GM12878 (cell line): Measurements from ENCODE around the gene RPS26. TPM values are rescaled to one million over a fixed set of nuclear protein-coding genes. Genes with fewer than 3 reads are reported as not detected.
A peak's percentile ranks its signal among the peaks of the same experiment; 100 is the strongest.

Source experiments
- ATAC-seq: fragments of 200-7000 bp; cut with Tn5 transposase; 3 replicates; pipeline ENCODE4 v1.9.1; 2020; ENCODE audit warnings: mild to moderate bottlenecking, moderate library complexity
- BruUV-seq: library from RNA; stranded (reverse); fragments of 400-500 nt; replicated peaks from 2 replicates; lab custom pipeline; 2021; lab: Mats Ljungman, UMichigan
- CTCF ChIA-PET: fragments of 300-600 bp; sonication (Branson Sonifier 250); formaldehyde crosslinking; extraction: SDS; loops from one replicate; lab custom pipeline; 2021; ENCODE audit warnings: inconsistent platforms; lab: Yijun Ruan, JAX
- POLR2A ChIA-PET: fragments of 350-600 bp; formaldehyde crosslinking; extraction: SDS; loops from one replicate; lab custom pipeline; 2021; ENCODE audit warnings: inconsistent platforms; lab: Charles Lee
- RAD21 ChIA-PET: fragments of 300-600 bp; sonication (Branson Sonifier 250); formaldehyde crosslinking; loops from one replicate; lab custom pipeline; 2023; ENCODE audit warnings: antibody characterized with exemption; ENCODE audit not compliant: unreplicated experiment; lab: Charles Lee
- SMC1A ChIA-PET: fragments of 300-600 bp; sonication (Branson Sonifier 250); formaldehyde crosslinking; loops from one replicate; lab custom pipeline; 2023; ENCODE audit not compliant: unreplicated experiment, uncharacterized antibody; lab: Charles Lee
- DNase-seq: peaks from one replicate; pipeline ENCODE4 v3.0.0-alpha.2; 2011; ENCODE audit warnings: low read depth, low spot score
- FAIRE-seq: peaks from 3 replicates; lab custom pipeline; 2011; peaks lifted over from hg19 to GRCh38; lab: Jason Lieb, UNC
- H2AFZ ChIP-seq: 2 replicates; pipeline ENCODE4 v1.6.0; 2011; ENCODE audit warnings: low read depth, low read length, control low read depth; ENCODE audit not compliant: control insufficient read depth
- H3K27ac ChIP-seq: 2 replicates; pipeline ENCODE4 v1.5.1; 2011; ENCODE audit warnings: control low read depth; ENCODE audit not compliant: control insufficient read depth, insufficient read depth
- H3K27me3 ChIP-seq, 2 experiments: replicated peaks in 1 of 2; 2 replicates each; pipeline versions ENCODE4 v1.6.0 to v1.6.1; 2011; ENCODE audit warnings: low read length in 1 of 2; ENCODE audit not compliant: control insufficient read depth in 2 of 2, insufficient read depth in 2 of 2
- H3K36me3 ChIP-seq, 2 experiments: 2 replicates each; pipeline ENCODE4 v1.5.1; 2011; ENCODE audit warnings: low read length in 1 of 2; ENCODE audit not compliant: control insufficient read depth in 2 of 2, insufficient read depth in 2 of 2
- H3K4me1 ChIP-seq: 2 replicates; pipeline ENCODE4 v1.6.1; 2011; ENCODE audit warnings: mild to moderate bottlenecking, low read length, moderate library complexity, mixed read lengths; ENCODE audit not compliant: control insufficient read depth, insufficient read depth
- H3K4me2 ChIP-seq: 2 replicates; pipeline ENCODE4 v1.6.0; 2011; ENCODE audit warnings: control low read depth; ENCODE audit not compliant: control insufficient read depth, insufficient read depth
- H3K4me3 ChIP-seq: fragments of 200-600 bp; sonication (generic); 2 replicates; pipeline ENCODE4 v1.5.1; 2016
- H3K79me2 ChIP-seq: 2 replicates; pipeline ENCODE4 v1.6.0; 2011; ENCODE audit warnings: low read length; ENCODE audit not compliant: control insufficient read depth, insufficient read depth
- H3K9ac ChIP-seq: 2 replicates; pipeline ENCODE4 v1.8.0; 2011; ENCODE audit warnings: low read length, control low read depth, mixed read lengths; ENCODE audit not compliant: control insufficient read depth, insufficient read depth
- H3K9me3 ChIP-seq: replicated peaks from 3 replicates; pipeline ENCODE4 v1.5.1; 2011; ENCODE audit warnings: mild to moderate bottlenecking, low read length; ENCODE audit not compliant: control insufficient read depth, insufficient read depth
- H4K20me1 ChIP-seq: 2 replicates; pipeline ENCODE4 v1.6.0; 2011; ENCODE audit not compliant: control insufficient read depth, insufficient read depth
- ASH2L ChIP-seq: fragments of 300-600, 200-600 bp; sonication (generic); IDR thresholded peaks from 2 replicates; pipeline ENCODE4 v1.6.1; 2017; ENCODE audit warnings: low read depth, mild to moderate bottlenecking, borderline replicate concordance
- ATF7 ChIP-seq: fragments of 450-650 bp; IDR thresholded peaks from 2 replicates; pipeline ENCODE4 v1.6.1; 2016; ENCODE audit warnings: low read depth, mild to moderate bottlenecking
- CBFB ChIP-seq: IDR thresholded peaks from 2 replicates; pipeline ENCODE4 v1.6.1; 2016; ENCODE audit warnings: antibody characterized with exemption, low read depth
- CBX5 ChIP-seq: sonication (generic); IDR thresholded peaks from 2 replicates; pipeline ENCODE4 v1.6.1; 2016; ENCODE audit warnings: low read depth, moderate library complexity, mild to moderate bottlenecking, inconsistent platforms
- FOXK2 ChIP-seq: fragments of 450-650 bp; IDR thresholded peaks from 2 replicates; pipeline ENCODE4 v1.6.1; 2017; ENCODE audit warnings: mild to moderate bottlenecking, moderate library complexity
- JUNB ChIP-seq: IDR thresholded peaks from 2 replicates; pipeline ENCODE4 v1.6.1; 2016; ENCODE audit warnings: antibody characterized with exemption, mild to moderate bottlenecking
- NR2C1 ChIP-seq: fragments of 450-650 bp; IDR thresholded peaks from 2 replicates; pipeline ENCODE4 v1.6.1; 2017; ENCODE audit warnings: antibody characterized with exemption, mild to moderate bottlenecking, moderate library complexity
- ZNF24 ChIP-seq: fragments of 450-650 bp; IDR thresholded peaks from 2 replicates; pipeline ENCODE4 v1.6.1; 2017; ENCODE audit warnings: antibody characterized with exemption, mild to moderate bottlenecking
- WGBS: methylation state at CpG from one replicate; pipeline ENCODE4 v1.1.6; 2016; ENCODE audit warnings: low lambda C conversion rate; ENCODE audit not compliant: insufficient replicate concordance, insufficient coverage; ENCODE audit errors: missing lambda C conversion rate; 5-methylcytosine and 5-hydroxymethylcytosine counted together
- in situ Hi-C: fragments of 300-500 bp; cut with MboI; formaldehyde crosslinking; loops from 9 replicates; pipeline ENCODE4 v1.14.3; 2018; ENCODE audit warnings: mixed read lengths
- intact Hi-C: fragments of 100-400 bp; cut with micrococcal nuclease; formaldehyde crosslinking; loops from one replicate; pipeline ENCODE4 v1.14.2; 2022; ENCODE audit not compliant: unreplicated experiment
- polyA plus RNA-seq, 11 experiments: library from polyadenylated mRNA; depleted of rRNA in 4 of 11; unstranded in 6 of 11; stranded (reverse) in 5 of 11; fragments of >200 nt; fragmentation: Nextera tagmentation in 4 of 11; fragmentation: Illumina TruSeq in 1 of 11; extraction: Ambion mirVana in 4 of 11; extraction: Trizol in 1 of 11; gene quantifications; 1 replicate in 1 of 11; 2 replicates in 10 of 11; pipeline versions ENCODE4 v1.2.1 to v1.2.3, GENCODE V29; 2011 to 2016; ENCODE audit warnings: inconsistent platforms in 2 of 11, missing spikeins in 2 of 11, low read depth in 1 of 11
- total RNA-seq, 4 experiments: library from RNA; depleted of rRNA in 3 of 4; stranded (reverse); fragments of >200 nt in 3 of 4; fragmentation: Illumina TruSeq in 1 of 4; extraction: Trizol in 1 of 4; gene quantifications; 2 replicates each; pipeline versions ENCODE4 v1.2.1 to v1.2.3, GENCODE V29; 2013 to 2021

The RPS26 gene
- total and polyA plus RNA-seq, 10 of the 15 experiments (the other 5 are each of a cell fraction or from before 2014, with no cell fraction given), result 75.5 to 3,147 (median 881) TPM

DNA sequence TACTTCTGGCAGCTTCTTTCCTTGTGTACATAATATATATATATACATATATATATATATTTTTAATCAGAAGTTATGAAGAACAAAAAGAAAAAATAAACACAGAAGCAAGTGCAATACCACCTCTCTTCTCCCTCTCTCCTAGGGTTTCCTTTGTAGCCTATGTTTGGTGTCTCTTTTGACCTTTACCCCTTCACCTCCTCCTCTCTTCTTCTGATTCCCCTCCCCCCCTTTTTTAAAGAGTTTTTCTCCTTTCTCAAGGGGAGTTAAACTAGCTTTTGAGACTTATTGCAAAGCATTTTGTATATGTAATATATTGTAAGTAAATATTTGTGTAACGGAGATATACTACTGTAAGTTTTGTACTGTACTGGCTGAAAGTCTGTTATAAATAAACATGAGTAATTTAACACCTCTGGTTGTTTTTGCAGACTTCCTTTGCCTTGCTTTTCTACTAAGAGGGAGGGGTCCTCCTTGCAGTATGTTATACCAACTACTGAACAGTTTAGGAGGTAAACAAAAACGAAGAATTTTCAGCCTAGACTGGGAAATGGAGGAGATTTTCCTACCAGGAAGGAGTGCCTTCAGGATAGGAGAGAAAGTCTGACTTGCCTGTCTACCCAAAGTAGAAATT lies 3.6 kb upstream of the RPS26 start:
- no peaks in the 10 kb centered on the region for H3K27me3 ChIP-seq
- POLR2A ChIA-PET, result interaction anchor here (0.6 to 4.0 kb wide), 7 partner anchors 39 to 300 kb away, joined by 3 to 12 read pairs (median 3); partner anchors contain the start of genes DGKA, RPL41 and SUOX
- no peaks in the 10 kb centered on the region for H3K9me3 ChIP-seq
- no peaks in the 10 kb centered on the region; a peak in 1 of 4 replicates for H3K36me3 ChIP-seq
- H3K9ac ChIP-seq, result no peak overlapping the region
- 0 out of 2 replicates have a peak overlapping the region, but pooled peaks have one; percentile 17 for H3K4me2 ChIP-seq
- no peak overlapping the region for H3K27ac ChIP-seq
- intact Hi-C loops (no loop called here), in situ Hi-C loops (no loop called here)
- H2AFZ ChIP-seq, result no peak overlapping the region
- SMC1A ChIA-PET, result interaction anchor here (1.2 to 5.0 kb wide), 5 partner anchors 42 to 299 kb away, joined by 3 to 52 read pairs (median 7); partner anchors contain the start of gene SUOX
- H3K4me3 ChIP-seq, result no peak overlapping the region
- DNase-seq (no peak), FAIRE-seq (no peak), ATAC-seq (no peak)
- peaks cover 6% of the 10 kb centered on the region for H3K4me1 ChIP-seq
- no peaks in the 10 kb centered on the region for H4K20me1 ChIP-seq
- no peak for TF ChIP-seq ATF7
- TF ChIP-seq CBFB, result no peak
- peak; percentile 65 for TF ChIP-seq NR2C1
- TF ChIP-seq JUNB, result no peak
- no peak for TF ChIP-seq FOXK2
- TF ChIP-seq ASH2L, result no peak
- no peak for TF ChIP-seq ZNF24
- TF ChIP-seq CBX5, result no peak
- peaks cover 14% of the 10 kb centered on the region for H3K79me2 ChIP-seq
- BruUV-seq, result no TSS peak
- WGBS, result 2% methylated on average over 2 of the region's 2 CpGs
- RAD21 ChIA-PET, result interaction anchor here (0.7 to 3.4 kb wide), 8 partner anchors 41 to 300 kb away, joined by 3 to 30 read pairs (median 4); partner anchors contain the start of genes ORMDL2, RAB5B, SARNP and SUOX
- CTCF ChIA-PET, result interaction anchor here (0.5 to 5.0 kb wide), 10 partner anchors 8 to 299 kb away, joined by 3 to 64 read pairs (median 6); partner anchors contain the start of gene SUOX
